NCI-H128 (cell line): ENCODE results near the gene LRFN3.
"Not testable (repeated sequence)": the region's sequence is repeated elsewhere in the genome, so short reads cannot be mapped to it uniquely, and the experiment has no call there.

Experiments
- DNase-seq: peaks from one replicate; lab custom pipeline; 2025; ENCODE audit not compliant: unreplicated experiment; lab: John Stamatoyannopoulos, UW

The LRFN3 gene

GRCh38 chr19:35973487-35973886 is 37.3 kb downstream of the LRFN3 start:
- no peak for DNase-seq

DNA sequence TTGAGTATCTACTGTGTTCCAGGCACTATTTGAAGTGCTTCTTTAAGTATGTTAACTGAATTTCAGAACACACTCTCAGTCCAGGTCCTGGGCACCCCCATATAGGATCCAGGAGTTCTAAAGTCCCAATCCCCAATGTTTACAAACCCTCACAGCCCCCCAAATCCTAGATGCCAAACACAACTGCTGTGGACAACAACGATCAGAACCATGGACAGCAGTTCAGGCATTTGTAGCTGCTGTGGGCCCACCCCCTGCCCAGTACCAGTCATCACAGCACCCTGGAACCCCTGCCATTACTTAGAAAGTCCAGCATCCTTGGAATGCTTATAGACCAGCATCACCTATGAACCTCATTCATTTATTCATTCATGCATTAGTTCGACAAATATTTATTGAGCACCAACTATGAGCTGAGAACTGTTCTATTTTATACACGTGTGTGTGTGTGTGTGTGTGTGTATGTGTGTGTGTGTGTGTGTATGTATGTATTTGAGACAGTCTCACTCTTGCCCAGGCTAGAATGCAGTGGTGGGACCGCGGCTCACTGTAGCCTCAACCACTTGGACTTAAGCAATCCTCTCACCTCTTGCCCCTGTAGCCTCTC is 39.5 kb downstream of the LRFN3 start:
- DNase-seq, result no peak

DNA sequence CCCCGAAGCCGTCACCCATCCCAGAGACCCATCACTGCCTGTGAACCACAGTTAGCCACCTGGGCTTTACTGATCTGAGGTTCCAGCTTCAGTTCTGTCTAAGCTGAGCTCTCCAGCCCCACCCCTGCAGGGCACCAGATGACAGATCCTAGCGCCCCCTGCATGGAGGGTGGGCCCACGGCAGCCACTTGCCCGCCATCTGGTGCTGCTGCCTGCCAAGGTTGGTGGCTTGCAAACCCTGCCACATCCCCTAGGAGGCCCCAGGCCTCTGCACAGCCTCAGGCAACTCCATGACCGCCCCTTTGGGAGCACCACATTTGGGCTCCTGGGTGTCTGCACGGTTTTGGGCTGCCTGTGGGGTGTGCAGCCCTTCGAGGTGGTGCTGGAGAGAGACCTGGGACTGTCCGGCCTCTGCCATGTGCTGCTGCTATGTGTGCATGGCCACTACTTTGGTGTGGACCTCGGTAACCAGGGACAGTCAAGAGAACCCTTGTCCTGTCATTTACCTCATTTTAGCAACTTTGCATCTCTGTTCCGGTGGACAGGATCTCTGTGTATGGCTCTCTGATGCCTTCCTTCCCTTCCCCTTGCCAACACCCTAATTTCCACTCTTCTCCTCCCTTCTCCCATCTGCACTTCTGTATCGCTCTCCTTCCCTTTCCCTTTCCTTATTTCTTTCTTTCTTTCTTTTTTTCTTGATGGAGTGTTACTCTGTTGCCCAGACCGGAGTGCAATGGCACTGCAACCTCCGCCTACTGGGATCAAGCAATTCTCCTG is 41.5 kb downstream of the LRFN3 start:
- no peak for DNase-seq

- no peak for DNase-seq
Observed at GRCh38 chr19:35978271-35978670, 42.1 kb downstream of the LRFN3 start.

- no peak for DNase-seq
Observed at GRCh38 chr19:35978832-35979365, 42.7 kb downstream of the LRFN3 start.

DNA sequence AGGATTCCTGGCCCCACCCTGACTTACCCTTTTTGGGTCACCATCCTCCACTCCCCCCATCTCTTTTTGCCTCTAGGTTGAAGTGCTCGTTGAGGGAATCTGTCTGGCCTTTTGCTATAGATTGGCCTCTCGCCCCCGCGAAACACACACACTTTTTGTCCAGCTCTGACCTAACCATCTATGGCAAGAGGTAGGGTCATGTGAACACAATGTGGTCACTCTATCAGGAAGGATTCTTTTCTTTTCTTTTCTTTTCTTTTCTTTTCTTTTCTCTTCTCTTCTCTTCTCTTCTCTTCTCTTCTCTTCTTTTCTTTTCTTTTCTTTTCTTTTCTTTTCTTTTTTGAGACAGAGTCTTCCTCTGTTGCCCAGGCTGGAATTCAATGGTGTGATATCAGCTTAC is 44.8 kb downstream of the LRFN3 start:
- DNase-seq, result not testable (repeated sequence)

DNA sequence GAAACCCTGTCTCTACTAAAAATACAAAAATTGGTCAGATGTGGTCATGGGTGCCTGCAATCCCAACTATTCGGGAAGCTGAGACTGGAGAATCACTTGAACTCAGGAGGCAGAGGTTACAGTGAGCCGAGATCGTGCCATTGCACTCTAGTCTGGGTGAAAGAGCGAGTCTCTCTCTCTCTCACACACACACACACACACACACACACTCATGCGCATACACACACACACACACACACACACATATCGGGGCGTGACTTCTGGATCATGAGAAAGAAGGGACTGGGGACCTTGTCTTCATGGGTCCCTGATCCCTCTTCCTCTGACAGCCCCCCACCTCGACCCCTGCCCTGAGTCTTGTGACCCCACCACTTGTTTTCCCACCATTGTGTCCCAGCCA is 47.0 kb downstream of the LRFN3 start:
- DNase-seq, result no peak

- DNase-seq, result no peak
Observed at GRCh38 chr19:35986111-35986510, 49.9 kb downstream of the LRFN3 start.

GRCh38 chr19:35986664-35987570 is 50.7 kb downstream of the LRFN3 start:
- DNase-seq, result no peak

- DNase-seq, result no peak
Observed at GRCh38 chr19:35987571-35987896, 51.4 kb downstream of the LRFN3 start.

GRCh38 chr19:35988824-35989223 is 52.6 kb downstream of the LRFN3 start:
- DNase-seq, result no peak

DNA sequence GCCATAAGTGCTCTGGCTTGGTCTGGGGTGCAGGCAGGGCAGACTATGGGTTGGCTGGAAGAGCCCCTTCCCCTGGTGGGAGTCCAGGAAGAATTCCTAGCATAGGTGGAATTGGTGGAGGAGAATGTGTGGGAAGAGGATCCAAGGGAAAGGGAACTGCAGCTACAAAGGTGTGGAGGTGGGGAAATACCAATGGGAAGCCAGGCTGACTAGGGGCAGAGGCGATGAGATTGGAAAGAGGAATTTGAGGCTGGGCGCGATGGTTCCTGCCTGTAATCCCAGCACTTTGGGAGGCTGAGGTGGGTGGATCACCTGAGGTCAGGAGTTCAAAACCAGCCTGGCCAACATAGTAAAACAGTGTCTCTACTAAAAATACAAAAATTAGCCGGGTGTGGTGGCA is 54.0 kb downstream of the LRFN3 start:
- no peak for DNase-seq

DNA sequence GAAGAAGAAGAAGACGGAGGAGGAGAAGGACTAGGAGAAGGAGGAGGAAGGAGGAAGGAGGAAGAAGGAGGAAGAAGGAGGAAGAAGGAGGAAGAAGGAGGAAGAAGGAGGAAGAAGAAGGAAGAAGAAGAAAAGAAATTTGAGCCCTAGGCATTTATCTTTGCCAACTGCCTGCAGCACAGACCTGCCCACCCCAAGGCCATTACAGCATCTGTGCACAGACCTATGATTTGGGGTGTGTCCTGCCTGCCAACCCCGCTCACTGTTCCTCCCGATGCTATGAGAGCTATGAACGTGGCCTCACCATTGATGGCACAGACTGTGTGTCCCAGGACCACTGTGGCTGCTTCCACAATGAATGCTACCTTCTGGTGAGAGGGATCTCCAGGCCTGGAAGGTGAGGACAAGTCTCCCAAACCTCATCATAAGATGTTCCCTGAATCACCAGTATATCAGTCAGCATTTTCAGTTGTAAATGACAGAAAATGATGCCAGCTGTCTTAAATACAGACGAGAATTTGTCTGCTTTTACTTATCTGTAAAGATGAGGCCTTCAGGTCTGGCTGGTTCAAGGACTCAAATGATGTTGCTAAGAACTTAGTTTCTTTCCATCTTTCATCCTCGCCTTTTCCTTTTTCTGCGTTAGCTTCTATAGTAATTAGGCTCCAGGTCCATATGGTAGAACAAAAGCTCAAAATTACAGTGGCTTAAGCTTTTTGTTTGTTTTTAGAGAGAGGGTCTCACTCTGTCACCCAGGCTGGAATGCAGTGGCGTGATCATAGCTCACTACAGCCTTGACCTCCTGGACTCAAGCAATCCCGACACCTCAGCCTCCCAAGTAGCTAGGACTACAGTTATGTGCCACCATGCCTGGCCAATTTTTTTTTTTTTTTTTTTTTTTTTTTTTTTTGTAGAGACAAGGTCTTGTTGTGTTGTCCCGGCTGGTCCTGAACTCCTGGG is 54.9 kb downstream of the LRFN3 start:
- DNase-seq, result no peak

GRCh38 chr19:35991731-35992450 is 55.7 kb downstream of the LRFN3 start:
- no peak for DNase-seq

GRCh38 chr19:35992907-35993765 is 57.0 kb downstream of the LRFN3 start:
- DNase-seq, result no peak

DNA sequence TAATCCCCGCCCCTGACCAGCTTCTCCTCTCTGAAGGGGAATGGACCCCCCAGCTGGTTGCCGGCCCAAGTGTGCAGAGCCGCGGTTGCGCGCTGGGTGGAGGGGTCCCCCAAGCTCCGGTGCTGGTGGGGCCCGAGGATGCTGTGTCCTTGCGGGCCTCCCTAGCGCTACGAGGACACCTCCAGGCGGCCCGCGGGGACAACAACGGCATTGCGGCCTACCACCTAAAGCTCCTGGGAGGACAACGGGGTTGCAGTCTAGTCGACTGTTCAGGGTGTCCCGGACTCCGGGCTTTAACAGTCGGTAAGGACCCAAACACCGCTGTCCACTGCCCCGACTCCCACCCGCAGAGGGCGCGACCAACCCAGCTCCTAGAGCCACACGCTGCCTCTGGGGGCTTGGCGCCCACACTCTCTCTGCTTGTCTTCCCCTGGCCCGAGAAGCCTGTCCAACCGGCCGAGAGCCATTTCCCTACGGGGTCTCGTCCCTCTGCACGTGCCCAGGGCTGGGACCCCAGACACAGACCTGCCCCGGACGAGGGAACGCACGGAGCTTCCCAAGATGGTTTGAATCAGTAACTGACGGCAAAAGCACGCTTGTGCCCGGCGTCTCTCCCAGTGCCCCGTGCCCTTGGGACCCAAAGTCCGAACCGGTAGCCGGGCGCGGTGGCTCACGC is 57.9 kb downstream of the LRFN3 start:
- no peak for DNase-seq
